Panc1 (cell line): ENCODE measurements around the gene MAPKAPK3.

ENCODE experiments used
- POLR2AphosphoS5 ChIP-seq: IDR thresholded peaks from 2 replicates; pipeline ENCODE4 v1.6.1; 2012; ENCODE audit warnings: mild to moderate bottlenecking, low read depth, low read length, moderate library complexity
- REST ChIP-seq, 2 experiments: IDR thresholded peaks; 2 replicates each; pipeline ENCODE4 v1.6.1; 2011 to 2012; ENCODE audit warnings: low read depth in 2 of 2, control low read depth in 1 of 2, low read length in 1 of 2, mild to moderate bottlenecking in 1 of 2, moderate library complexity in 1 of 2; ENCODE audit not compliant: insufficient read depth in 1 of 2
- TCF7L2 ChIP-seq: IDR thresholded peaks from 2 replicates; pipeline ENCODE4 v1.6.1; 2011; ENCODE audit warnings: mild to moderate bottlenecking, low read depth, low read length, inconsistent platforms
- TF ChIP-seq, protein P1 (sequence below): fragments of 450-650 bp; IDR thresholded peaks from 2 replicates; pipeline ENCODE4 v1.5.1; 2017; ENCODE audit warnings: mild to moderate bottlenecking

DNA sequence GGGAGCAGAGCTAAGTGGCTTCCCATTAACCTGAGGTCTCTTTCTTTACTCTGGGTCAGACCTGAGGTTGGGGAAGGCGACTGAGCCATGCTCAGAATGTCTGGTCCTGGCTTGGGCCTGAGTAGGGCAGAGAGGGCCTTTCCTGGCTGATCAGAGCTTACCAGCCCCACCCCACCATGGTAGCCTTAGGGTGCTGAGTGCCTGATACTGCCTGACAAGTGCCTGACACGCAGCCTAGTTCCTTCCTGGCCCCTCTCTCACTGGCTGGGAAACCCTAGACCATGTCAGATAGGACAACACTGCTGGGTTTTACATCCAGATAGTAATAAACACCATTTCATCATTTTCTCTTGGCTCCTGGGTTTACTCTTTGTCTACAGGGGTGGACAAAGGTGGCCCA lies 32.0 kb downstream of the MAPKAPK3 start:
- TF ChIP-seq, protein P1, sequence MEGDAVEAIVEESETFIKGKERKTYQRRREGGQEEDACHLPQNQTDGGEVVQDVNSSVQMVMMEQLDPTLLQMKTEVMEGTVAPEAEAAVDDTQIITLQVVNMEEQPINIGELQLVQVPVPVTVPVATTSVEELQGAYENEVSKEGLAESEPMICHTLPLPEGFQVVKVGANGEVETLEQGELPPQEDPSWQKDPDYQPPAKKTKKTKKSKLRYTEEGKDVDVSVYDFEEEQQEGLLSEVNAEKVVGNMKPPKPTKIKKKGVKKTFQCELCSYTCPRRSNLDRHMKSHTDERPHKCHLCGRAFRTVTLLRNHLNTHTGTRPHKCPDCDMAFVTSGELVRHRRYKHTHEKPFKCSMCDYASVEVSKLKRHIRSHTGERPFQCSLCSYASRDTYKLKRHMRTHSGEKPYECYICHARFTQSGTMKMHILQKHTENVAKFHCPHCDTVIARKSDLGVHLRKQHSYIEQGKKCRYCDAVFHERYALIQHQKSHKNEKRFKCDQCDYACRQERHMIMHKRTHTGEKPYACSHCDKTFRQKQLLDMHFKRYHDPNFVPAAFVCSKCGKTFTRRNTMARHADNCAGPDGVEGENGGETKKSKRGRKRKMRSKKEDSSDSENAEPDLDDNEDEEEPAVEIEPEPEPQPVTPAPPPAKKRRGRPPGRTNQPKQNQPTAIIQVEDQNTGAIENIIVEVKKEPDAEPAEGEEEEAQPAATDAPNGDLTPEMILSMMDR: no peak
- TF ChIP-seq TCF7L2: no peak
- no peak for TF ChIP-seq POLR2AphosphoS5
- no peak for TF ChIP-seq REST (IDR thresholded peaks at IDR 0.05; ENCODE audit: insufficient read depth in 1 of 2, low read depth in 2 of 2, low read length in 1 of 2)
